HG03175 (cell line): ENCODE measurements around the gene PRAMEF1.
"Not testable (repeated sequence)": the region's sequence is repeated elsewhere in the genome, so short reads cannot be mapped to it uniquely, and the experiment has no call there.

ENCODE experiments used
- ATAC-seq: cut with Tn5 transposase; IDR thresholded peaks from one replicate; pipeline ENCODE4 v1.9.1; 2021; ENCODE audit warnings: mild to moderate bottlenecking, moderate library complexity; ENCODE audit not compliant: unreplicated experiment

Gene PRAMEF1

GRCh38 chr1:12775443-12775842 is 15.8 kb upstream of the PRAMEF1 start:
- no peak for ATAC-seq

- no peak for ATAC-seq
Observed at GRCh38 chr1:12776801-12777557, 14.2 kb upstream of the PRAMEF1 start.

GRCh38 chr1:12778061-12778460 is 13.1 kb upstream of the PRAMEF1 start:
- no peak for ATAC-seq

GRCh38 chr1:12778907-12779306 is 12.3 kb upstream of the PRAMEF1 start:
- no peak for ATAC-seq

GRCh38 chr1:12781488-12781887 is 9.7 kb upstream of the PRAMEF1 start:
- not testable (repeated sequence) for ATAC-seq

GRCh38 chr1:12783783-12784182 is 7.4 kb upstream of the PRAMEF1 start:
- ATAC-seq = not testable (repeated sequence)

GRCh38 chr1:12784729-12785128 is 6.5 kb upstream of the PRAMEF1 start:
- not testable (repeated sequence) for ATAC-seq

- ATAC-seq = no peak
Observed at GRCh38 chr1:12798911-12799310, 7.7 kb downstream of the PRAMEF1 start.

GRCh38 chr1:12799730-12800129 is 8.5 kb downstream of the PRAMEF1 start:
- ATAC-seq = no peak

- ATAC-seq = no peak
Observed at GRCh38 chr1:12809933-12810332, 18.7 kb downstream of the PRAMEF1 start.

GRCh38 chr1:12810691-12811408 is 19.7 kb downstream of the PRAMEF1 start:
- ATAC-seq = no peak

GRCh38 chr1:12811409-12811784 is 20.2 kb downstream of the PRAMEF1 start:
- ATAC-seq = no peak

- not testable (repeated sequence) for ATAC-seq
Observed at GRCh38 chr1:12819061-12819460, 27.9 kb downstream of the PRAMEF1 start.

- ATAC-seq = not testable (repeated sequence)
Observed at GRCh38 chr1:12831310-12831709, 40.1 kb downstream of the PRAMEF1 start, which contains the start of gene PRAMEF11. TSS of gene PRAMEF11 (minus strand) at chr1:12831410. CDS start at chr1:12828789, 2,621 bp downstream.

GRCh38 chr1:12833251-12833650 is 42.1 kb downstream of the PRAMEF1 start:
- not testable (repeated sequence) for ATAC-seq
